ENCODE measurements around the gene NEURL1B.

The NEURL1B gene

GRCh38 chr5:172607213-172607793 lies 33.8 kb upstream of the NEURL1B start:
- no peak for TF ChIP-seq EGR1 (IDR thresholded peaks at IDR 0.05)
- no peak for TF ChIP-seq TAF1 (IDR thresholded peaks at IDR 0.05; ENCODE audit: low read depth)
- TF ChIP-seq TEAD4 (IDR thresholded peaks at IDR 0.05) = no peak
- no peak for TF ChIP-seq REST (IDR thresholded peaks at IDR 0.05; ENCODE audit: low read depth)
- no peak for TF ChIP-seq ZBTB7A (IDR thresholded peaks at IDR 0.05; ENCODE audit: low read depth)
- no peak for TF ChIP-seq NFIC (IDR thresholded peaks at IDR 0.05)
- no peak for TF ChIP-seq MAX (IDR thresholded peaks at IDR 0.05)
- TF ChIP-seq CEBPB (IDR thresholded peaks at IDR 0.05) = no peak
- no peak for TF ChIP-seq TCF12 (IDR thresholded peaks at IDR 0.05; ENCODE audit: low read depth)
- no peak for TF ChIP-seq FOXM1 (IDR thresholded peaks at IDR 0.05; ENCODE audit: borderline replicate concordance, low read depth)
- TF ChIP-seq EP300 (IDR thresholded peaks at IDR 0.05; ENCODE audit: borderline replicate concordance) = no peak
- no peak for TF ChIP-seq YY1 (IDR thresholded peaks at IDR 0.05; ENCODE audit: low read depth)
- no peak for TF ChIP-seq CREB1 (IDR thresholded peaks at IDR 0.05; ENCODE audit: low read depth)
- TF ChIP-seq USF1 (IDR thresholded peaks at IDR 0.05) = no peak
- no peak for TF ChIP-seq RAD21 (IDR thresholded peaks at IDR 0.05; ENCODE audit: low read depth)

GRCh38 chr5:172608773-172609172 lies 32.3 kb upstream of the NEURL1B start:
- TF ChIP-seq MAX (IDR thresholded peaks at IDR 0.05) (no peak), EGR1 (IDR thresholded peaks at IDR 0.05) (no peak), CEBPB (IDR thresholded peaks at IDR 0.05) (no peak), EP300 (IDR thresholded peaks at IDR 0.05; ENCODE audit: borderline replicate concordance) (no peak), TCF12 (IDR thresholded peaks at IDR 0.05; ENCODE audit: low read depth) (no peak), FOXM1 (IDR thresholded peaks at IDR 0.05; ENCODE audit: borderline replicate concordance, low read depth) (no peak), CREB1 (IDR thresholded peaks at IDR 0.05; ENCODE audit: low read depth) (no peak), RAD21 (IDR thresholded peaks at IDR 0.05; ENCODE audit: low read depth) (no peak), YY1 (IDR thresholded peaks at IDR 0.05; ENCODE audit: low read depth) (no peak), USF1 (IDR thresholded peaks at IDR 0.05) (no peak), NFIC (IDR thresholded peaks at IDR 0.05) (no peak), TAF1 (IDR thresholded peaks at IDR 0.05; ENCODE audit: low read depth) (no peak), REST (IDR thresholded peaks at IDR 0.05; ENCODE audit: low read depth) (no peak)

- TF ChIP-seq TAF1 (IDR thresholded peaks at IDR 0.05; ENCODE audit: low read depth) = no peak
Measured at GRCh38 chr5:172610643-172611042, 30.4 kb upstream of the NEURL1B start.

GRCh38 chr5:172611913-172612312 lies 29.1 kb upstream of the NEURL1B start:
- TF ChIP-seq TCF12 (IDR thresholded peaks at IDR 0.05; ENCODE audit: low read depth) = no peak
- no peak for TF ChIP-seq TEAD4 (IDR thresholded peaks at IDR 0.05)
- no peak for TF ChIP-seq USF1 (IDR thresholded peaks at IDR 0.05)
- TF ChIP-seq REST (IDR thresholded peaks at IDR 0.05; ENCODE audit: low read depth) = no peak
- TF ChIP-seq ZBTB7A (IDR thresholded peaks at IDR 0.05; ENCODE audit: low read depth) = no peak
- TF ChIP-seq YY1 (IDR thresholded peaks at IDR 0.05; ENCODE audit: low read depth) = no peak
- no peak for TF ChIP-seq TAF1 (IDR thresholded peaks at IDR 0.05; ENCODE audit: low read depth)
- TF ChIP-seq RAD21 (IDR thresholded peaks at IDR 0.05; ENCODE audit: low read depth) = no peak
- no peak for TF ChIP-seq FOXM1 (IDR thresholded peaks at IDR 0.05; ENCODE audit: borderline replicate concordance, low read depth)
- no peak for TF ChIP-seq EP300 (IDR thresholded peaks at IDR 0.05; ENCODE audit: borderline replicate concordance)
- no peak for TF ChIP-seq NFIC (IDR thresholded peaks at IDR 0.05)
